Measurements from ENCODE around the gene CDH4.

DNA sequence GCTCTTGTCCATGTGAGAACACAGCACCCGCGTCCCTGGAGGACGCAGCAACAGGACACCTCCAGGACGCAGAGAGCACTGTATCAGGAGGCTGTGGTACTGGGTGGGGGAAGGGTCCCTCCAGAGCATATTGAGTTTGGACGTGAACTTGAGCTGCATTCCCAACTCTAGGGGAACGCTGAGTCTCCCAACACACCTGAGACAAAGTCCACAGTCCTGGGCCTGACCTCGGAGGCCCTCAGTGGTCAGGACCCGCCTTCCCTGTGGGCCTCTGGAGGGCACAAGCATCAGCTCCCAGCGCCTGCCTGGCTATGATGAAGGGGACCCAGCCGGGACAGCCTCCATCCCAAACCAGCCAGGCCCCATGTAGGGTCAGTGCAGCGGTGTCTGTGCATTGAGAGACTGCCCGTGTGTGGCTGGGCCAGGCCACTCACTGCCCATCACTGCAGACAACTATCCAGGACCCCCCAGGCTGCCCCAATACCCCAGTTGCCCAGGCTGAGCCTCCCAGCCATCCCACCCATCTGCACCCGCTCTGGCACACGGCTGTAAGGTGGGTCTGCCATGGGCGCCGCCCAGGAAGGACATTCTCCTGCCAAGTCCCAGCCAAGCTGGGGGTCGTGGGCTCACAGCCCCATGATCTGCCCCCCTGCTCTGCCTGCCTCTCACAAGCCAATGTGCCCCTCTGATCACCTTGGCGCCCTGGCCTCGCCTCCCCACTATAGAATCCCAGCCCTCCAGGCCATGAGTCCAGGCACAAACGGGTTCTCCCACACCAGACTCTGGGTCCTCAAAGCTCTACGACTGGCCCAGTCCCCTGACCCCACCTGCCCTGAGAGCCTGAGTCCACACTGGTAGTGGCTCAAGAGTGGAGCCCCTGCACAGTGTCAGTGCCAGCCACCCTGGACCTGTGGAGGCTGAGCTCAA is 697.9 kb downstream of the CDH4 start:
- TF ChIP-seq, protein P1, sequence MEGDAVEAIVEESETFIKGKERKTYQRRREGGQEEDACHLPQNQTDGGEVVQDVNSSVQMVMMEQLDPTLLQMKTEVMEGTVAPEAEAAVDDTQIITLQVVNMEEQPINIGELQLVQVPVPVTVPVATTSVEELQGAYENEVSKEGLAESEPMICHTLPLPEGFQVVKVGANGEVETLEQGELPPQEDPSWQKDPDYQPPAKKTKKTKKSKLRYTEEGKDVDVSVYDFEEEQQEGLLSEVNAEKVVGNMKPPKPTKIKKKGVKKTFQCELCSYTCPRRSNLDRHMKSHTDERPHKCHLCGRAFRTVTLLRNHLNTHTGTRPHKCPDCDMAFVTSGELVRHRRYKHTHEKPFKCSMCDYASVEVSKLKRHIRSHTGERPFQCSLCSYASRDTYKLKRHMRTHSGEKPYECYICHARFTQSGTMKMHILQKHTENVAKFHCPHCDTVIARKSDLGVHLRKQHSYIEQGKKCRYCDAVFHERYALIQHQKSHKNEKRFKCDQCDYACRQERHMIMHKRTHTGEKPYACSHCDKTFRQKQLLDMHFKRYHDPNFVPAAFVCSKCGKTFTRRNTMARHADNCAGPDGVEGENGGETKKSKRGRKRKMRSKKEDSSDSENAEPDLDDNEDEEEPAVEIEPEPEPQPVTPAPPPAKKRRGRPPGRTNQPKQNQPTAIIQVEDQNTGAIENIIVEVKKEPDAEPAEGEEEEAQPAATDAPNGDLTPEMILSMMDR (IDR thresholded peaks at IDR 0.05; ENCODE audit: insufficient read depth, low read length), result no peak
- no peak for TF ChIP-seq POLR2AphosphoS5 (IDR thresholded peaks at IDR 0.05; ENCODE audit: low read depth)
- TF ChIP-seq GABPA (IDR thresholded peaks at IDR 0.05; ENCODE audit: low read depth), result no peak
